Heart right ventricle (tissue), 16 donors: Measurements from ENCODE around the gene PCGF6. TPM values are rescaled to one million over a fixed set of nuclear protein-coding genes. Genes with fewer than 3 reads are reported as not detected.
A peak's percentile ranks its signal among the peaks of the same experiment; 100 is the strongest.
"Not testable (repeated sequence)": the region's sequence is repeated elsewhere in the genome, so short reads cannot be mapped to it uniquely, and the experiment has no call there.

Experiments
- ATAC-seq, 8 donors: fragments of 200-7000 bp; cut with Tn5 transposase; one replicate each; pipeline ENCODE4 v1.9.1; 2020; ENCODE audit warnings: mild to moderate bottlenecking in 8 of 8, moderate library complexity in 8 of 8, moderate number of reproducible peaks in 1 of 8
- DNase-seq, 2 donors: peaks; one replicate each; pipeline ENCODE4 v3.0.0-alpha.2; 2020
- H3K27ac ChIP-seq, 10 donors: fragments of 200-600 bp; sonication (generic) in 2 of 10; one replicate each; pipeline versions ENCODE4 v1.5.0 to v1.8.0; 2020 to 2022; ENCODE audit warnings: mild to moderate bottlenecking in 3 of 10
- H3K27me3 ChIP-seq, 7 donors: fragments of 200-600 bp; one replicate each; pipeline ENCODE4 v1.8.0; 2021 to 2022; ENCODE audit warnings: mild to moderate bottlenecking in 2 of 7
- H3K36me3 ChIP-seq, 9 donors: fragments of 200-600 bp; sonication (generic) in 1 of 9; one replicate each; pipeline versions ENCODE4 v1.5.0 to v1.8.0; 2020 to 2022; ENCODE audit warnings: mild to moderate bottlenecking in 2 of 9
- H3K4me1 ChIP-seq, 9 donors: fragments of 200-600 bp; sonication (generic) in 1 of 9; one replicate each; pipeline versions ENCODE4 v1.5.0 to v1.8.0; 2020 to 2022; ENCODE audit warnings: mild to moderate bottlenecking in 4 of 9
- H3K4me3 ChIP-seq, 10 donors: fragments of 200-600 bp; sonication (generic) in 2 of 10; one replicate each; pipeline versions ENCODE4 v1.5.0 to v1.8.0; 2020 to 2022; ENCODE audit warnings: mild to moderate bottlenecking in 7 of 10, moderate library complexity in 2 of 10
- H3K9me3 ChIP-seq, 11 donors: fragments of 200-600 bp in 10 of 11; sonication (generic) in 2 of 11; one replicate each; pipeline versions ENCODE4 v1.5.0 to v1.8.0; 2013 to 2022; ENCODE audit warnings: mild to moderate bottlenecking in 2 of 11, control low read depth in 1 of 11, moderate library complexity in 1 of 11
- CTCF ChIP-seq, 9 donors: fragments of 200-600 bp; sonication (generic) in 2 of 9; IDR thresholded peaks; one replicate each; pipeline versions ENCODE4 v1.5.0 to v1.8.0; 2021 to 2022; ENCODE audit warnings: antibody characterized with exemption in 9 of 9, mild to moderate bottlenecking in 5 of 9, moderate library complexity in 1 of 9
- WGBS, 2 donors: extraction: QIAGEN DNeasy Blood & Tissue Kit; methylation state at CpG; one replicate each; pipeline ENCODE4 v1.1.7; 2013; ENCODE audit warnings: inconsistent platforms in 1 of 2; 5-methylcytosine and 5-hydroxymethylcytosine counted together
- intact Hi-C, 10 donors: fragments of 100-400 bp; cut with DNase I; formaldehyde crosslinking; loops; one replicate each; pipeline versions ENCODE4 v1.11.1 to v1.14.2; 2022
- polyA plus RNA-seq, 2 donors: library from polyadenylated mRNA; stranded (reverse); fragments of 200-250 nt; gene quantifications; one replicate each; pipeline ENCODE4 v1.2.3, GENCODE V29; 2013
- total RNA-seq, 10 donors: library from RNA; stranded (reverse); fragmentation: NEBNext Ultra II Directional in 3 of 10; extraction: Animal tissue kit (Norgen Biotek cat#: 25700) in 3 of 10; gene quantifications; one replicate each; pipeline versions ENCODE4 v1.2.1 to v1.2.4, GENCODE V29; 2021 to 2023
- donor health status: Arrhythmogenic right ventricular cardiomyopathy.
- donor health status: ischemic (EF 13 %, LVEDD 7.1; RV severe dilation, severe dysfunction).
- donor health status: healthy with polysubstance abuse.
- donor health status: DM: no; HTN: yes; CAD: no.
- donor health status: DM: no; HTN: no; CAD: no.
- donor health status: ischemic (EF 25% LVEDD 6.9; RV normal size, moderate dysfunction).
- donor health status: ischemic (EF 25% LVEDD 5.7; RV mildly dilated, moderate dysfunction).
- donor health status: healthy.
- donor health status: DM: yes; HTN: yes; CAD: no.
- donor health status: Ischemic cardiomyopathy.
- donor health status: ischemic (EF 35%, LVEDD 5.7; RV mildly dilated, moderate dysfunction).
- donor health status: nonischemic (EF 11% LVEDD 7.7; RV severe dilation, severe dysfunction).
- donor health status: DM: yes; HTN: yes; CAD: no.
- donor health status: PGD.
- donor health status: ischemic (EF 29% LVEDD 5.4; RV normal size, mild dysfunction).
- donor health status: nonischemic (EF 23%, LVEDD 6.1; RV moderate dilation, normal function).

Gene PCGF6
- total and polyA plus RNA-seq, 12 donors = 5.5 to 8.0 (median 6.5) TPM

- Histone ChIP-seq H3K36me3 (no peaks in the 10 kb centered on the region), H3K4me1 (no peaks in the 10 kb centered on the region), H3K27ac (no peak overlapping the region), H3K9me3 (no peaks in the 10 kb centered on the region), H3K27me3 (peaks cover 0 to 70% (median 37%) of the 10 kb centered on the region in 7 donors), H3K4me3 (no peak overlapping the region)
- DNase-seq (peak in 1 of 2 donors; percentile 73), ATAC-seq (no peak)
- 32 to 33% methylated on average over 11 of the region's 11 CpGs for WGBS, 2 donors
- TF ChIP-seq CTCF (IDR thresholded peaks at IDR 0.05) = no peak
- intact Hi-C loops = no loop called here
These were observed 85.1 kb downstream of the PCGF6 start for GRCh38 chr10:103265717-103266329.

GRCh38 chr10:103262229-103262628, 88.7 kb downstream of the PCGF6 start:
- H3K36me3 ChIP-seq = no peaks in the 10 kb centered on the region
- peaks cover 0 to 44% (median 16%) of the 10 kb centered on the region in 7 donors for H3K27me3 ChIP-seq
- no peak overlapping the region for H3K27ac ChIP-seq
- H3K4me3 ChIP-seq = no peak overlapping the region
- WGBS, 2 donors = 68 to 73% methylated on average over 3 of the region's 3 CpGs
- DNase-seq (no peak), ATAC-seq (no peak)
- H3K9me3 ChIP-seq = peaks cover 0 to 6% (median 0%) of the 10 kb centered on the region in 11 donors
- TF ChIP-seq CTCF (IDR thresholded peaks at IDR 0.05) = no peak
- no peaks in the 10 kb centered on the region for H3K4me1 ChIP-seq
- intact Hi-C loops = no loop called here

- H3K4me3 ChIP-seq = no peak overlapping the region
- H3K36me3 ChIP-seq = no peaks in the 10 kb centered on the region
- H3K27ac ChIP-seq = no peak overlapping the region
- H3K27me3 ChIP-seq = peaks cover 0 to 28% (median 10%) of the 10 kb centered on the region in 7 donors
- 82 to 84% methylated on average over 5 of the region's 5 CpGs for WGBS, 2 donors
- H3K9me3 ChIP-seq = peaks cover 0 to 6% (median 0%) of the 10 kb centered on the region in 11 donors
- no peaks in the 10 kb centered on the region for H3K4me1 ChIP-seq
- no peak for DNase-seq
- intact Hi-C loops = loop anchor here in 1 of 10 donors (10.0 kb wide), 1 partner anchor 535 kb away; no protein-coding TSS in a partner anchor
- no peak for ATAC-seq
- no peak for TF ChIP-seq CTCF (IDR thresholded peaks at IDR 0.05)
These were observed 91.0 kb downstream of the PCGF6 start for GRCh38 chr10:103259989-103260388.

GRCh38 chr10:103258928-103259327, 92.0 kb downstream of the PCGF6 start:
- not testable (repeated sequence) for H3K9me3 ChIP-seq, DNase-seq, ATAC-seq, H3K36me3 ChIP-seq, H3K27ac ChIP-seq, H3K4me3 ChIP-seq, H3K4me1 ChIP-seq
- 87 to 91% methylated on average over 4 of the region's 4 CpGs for WGBS, 2 donors
- intact Hi-C loops = loop anchor here in 1 of 10 donors (10.0 kb wide), 1 partner anchor 534 kb away; no protein-coding TSS in a partner anchor
- H3K27me3 ChIP-seq = peaks cover 0 to 24% (median 4%) of the 10 kb centered on the region in 7 donors

GRCh38 chr10:103257812-103258211, 93.1 kb downstream of the PCGF6 start:
- Histone ChIP-seq H3K4me1 (no peaks in the 10 kb centered on the region), H3K9me3 (peaks cover 0 to 6% (median 0%) of the 10 kb centered on the region in 11 donors), H3K4me3 (no peak overlapping the region), H3K27me3 (peaks cover 0 to 13% (median 1%) of the 10 kb centered on the region in 7 donors), H3K27ac (no peak overlapping the region), H3K36me3 (no peaks in the 10 kb centered on the region)
- DNase-seq (no peak), ATAC-seq (no peak)
- intact Hi-C loops = loop anchor here in 1 of 10 donors (10.0 kb wide), 1 partner anchor 533 kb away; no protein-coding TSS in a partner anchor
- no peak for TF ChIP-seq CTCF (IDR thresholded peaks at IDR 0.05)
